Mammary epithelial cell (primary cell): ENCODE data around the gene CRABP2.

Experiments used
- CTCF ChIP-seq, 2 donors: IDR thresholded peaks in 1 of 2; conservative IDR thresholded peaks in 1 of 2; 2 replicates each; pipeline ENCODE4 v1.5.1; 2011 to 2012; ENCODE audit warnings: inconsistent platforms in 2 of 2, low read length in 2 of 2, mild to moderate bottlenecking in 2 of 2, control low read depth in 1 of 2, low read depth in 1 of 2; ENCODE audit not compliant: insufficient read depth in 1 of 2; ENCODE audit errors: extremely low read depth in 1 of 2
- EZH2 ChIP-seq: IDR thresholded peaks from 2 replicates; pipeline ENCODE4 v1.6.1; 2012; ENCODE audit warnings: low read length, inconsistent platforms, borderline replicate concordance

DNA sequence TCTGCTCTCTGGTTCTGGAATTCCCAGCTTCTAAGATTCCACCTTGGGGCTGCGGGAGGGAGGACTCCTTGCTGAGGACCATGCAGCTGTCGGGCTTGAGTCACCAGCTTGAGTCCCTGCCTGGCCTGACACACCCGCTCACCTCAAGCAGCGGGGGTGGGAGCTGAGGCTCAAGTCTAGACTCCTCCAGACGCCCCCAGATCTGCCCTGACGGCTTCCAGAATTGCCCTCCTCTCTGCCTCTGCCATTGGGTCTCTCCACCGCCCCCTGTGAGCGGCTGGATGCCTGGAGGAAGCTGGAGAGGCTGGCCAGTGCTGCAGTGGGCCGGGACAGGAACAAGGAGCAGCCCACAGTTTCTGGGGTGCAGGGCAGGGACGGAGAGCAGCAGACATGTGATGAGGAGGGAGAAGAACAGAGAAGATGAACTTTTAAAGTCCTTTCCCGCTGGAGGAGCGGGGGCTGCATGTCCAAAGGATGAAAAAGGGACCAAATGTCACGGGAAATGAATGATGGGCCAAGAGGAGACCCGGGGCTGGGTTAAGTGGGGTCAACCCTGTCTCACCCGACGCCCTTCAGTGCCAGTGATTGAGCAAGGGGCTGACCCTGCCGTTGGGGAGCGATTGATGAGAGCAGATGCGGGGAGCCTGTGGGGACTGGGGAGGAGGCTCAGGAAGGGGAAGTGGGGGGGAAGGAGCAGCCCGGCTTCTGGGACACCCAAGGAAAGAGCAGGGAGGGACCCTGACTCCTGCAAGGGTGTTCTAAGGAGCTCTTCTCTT lies 13.5 kb downstream of the CRABP2 start:
- TF ChIP-seq CTCF (conservative IDR thresholded peaks at IDR 0.05 in 1 of 2, IDR thresholded peaks at IDR 0.05 in 1 of 2; ENCODE audit: extremely low read depth in 1 of 2, insufficient read depth in 1 of 2, low read depth in 1 of 2, low read length in 2 of 2) (peak in 1 of 2 donors; percentile 22), EZH2 (no peak)
